AG04450 (cell line): ENCODE results near the gene USP3. TPM values are rescaled to one million over a fixed set of nuclear protein-coding genes. Genes with fewer than 3 reads are reported as not detected.

Experiments used
- CTCF ChIA-PET: fragments of 300-600, 350-600 bp; formaldehyde crosslinking; extraction: SDS; loops from one replicate; lab custom pipeline; 2022; ENCODE audit warnings: antibody characterized with exemption, inconsistent platforms; lab: Charles Lee
- POLR2A ChIA-PET: fragments of 350-600 bp; formaldehyde crosslinking; extraction: SDS; loops from one replicate; lab custom pipeline; 2021; ENCODE audit warnings: antibody characterized with exemption, inconsistent platforms; lab: Yijun Ruan, JAX
- DNase-seq: peaks from one replicate; pipeline ENCODE4 v3.0.0-alpha.2; 2011; ENCODE audit warnings: low read depth, low spot score
- H3K27ac ChIP-seq: one replicate; pipeline ENCODE4 v1.5.1; 2012; ENCODE audit warnings: low read depth, low read length, control low read depth
- H3K27me3 ChIP-seq: one replicate; pipeline ENCODE4 v1.6.0; 2012; ENCODE audit warnings: low read length; ENCODE audit not compliant: control insufficient read depth, insufficient read depth
- H3K4me3 ChIP-seq: 2 replicates; pipeline ENCODE4 v1.5.1; 2011; ENCODE audit warnings: mild to moderate bottlenecking, low read depth, low read length, control low read depth
- H3K9me3 ChIP-seq: 2 replicates; pipeline ENCODE4 v1.5.1; 2012; ENCODE audit warnings: low read length; ENCODE audit not compliant: control insufficient read depth, insufficient read depth
- CTCF ChIP-seq: IDR thresholded peaks from 2 replicates; pipeline ENCODE4 v1.5.1; 2011; ENCODE audit warnings: low read depth, low read length, control low read depth, inconsistent platforms
- polyA plus RNA-seq: library from polyadenylated mRNA; depleted of rRNA; stranded (reverse); fragments of >200 nt; gene quantifications from 2 replicates; pipeline ENCODE4 v1.2.3, GENCODE V29; 2011

Gene USP3
- polyA plus RNA-seq, 1 experiment = 30.7 TPM

- Histone ChIP-seq H3K27me3 (no peaks in the 10 kb centered on the region), H3K27ac (no peak overlapping the region), H3K4me3 (no peak overlapping the region), H3K9me3 (no peaks in the 10 kb centered on the region)
- POLR2A ChIA-PET = no interaction called here
- CTCF ChIA-PET = interaction anchor here (0.9 to 2.3 kb wide), 3 partner anchors 17 to 441 kb away, joined by 3 to 8 read pairs (median 3); no protein-coding TSS in a partner anchor
- no peak for DNase-seq
- TF ChIP-seq CTCF = no peak
Observed at GRCh38 chr15:63626955-63627354, 122.6 kb downstream of the USP3 start.

- TF ChIP-seq CTCF = no peak
- DNase-seq = no peak
- H3K27ac ChIP-seq = no peak overlapping the region
- POLR2A ChIA-PET = no interaction called here
- CTCF ChIA-PET = interaction anchor here (2.3 kb wide), 1 partner anchor 18 kb away, joined by 8 read pairs; no protein-coding TSS in a partner anchor
- H3K4me3 ChIP-seq = no peak overlapping the region
- no peaks in the 10 kb centered on the region for H3K9me3 ChIP-seq
- no peaks in the 10 kb centered on the region for H3K27me3 ChIP-seq
Observed at GRCh38 chr15:63628123-63628822, 123.9 kb downstream of the USP3 start.

- ChIA-PET POLR2A (interaction anchor here (0.7 kb wide), 1 partner anchor 31 kb away, joined by 3 read pairs; no protein-coding TSS in a partner anchor), CTCF (interaction anchor here (0.6 to 1.3 kb wide), 3 partner anchors 20 to 158 kb away, joined by 4 to 8 read pairs (median 7); no protein-coding TSS in a partner anchor)
- Histone ChIP-seq H3K27ac (no peak overlapping the region), H3K4me3 (no peak overlapping the region), H3K9me3 (no peaks in the 10 kb centered on the region), H3K27me3 (no peaks in the 10 kb centered on the region)
- DNase-seq = no peak
- TF ChIP-seq CTCF = no peak
Observed at GRCh38 chr15:63630036-63630751, 125.8 kb downstream of the USP3 start.

GRCh38 chr15:63633312-63633711, 128.9 kb downstream of the USP3 start:
- POLR2A ChIA-PET = no interaction called here
- no peak for DNase-seq
- Histone ChIP-seq H3K27me3 (no peaks in the 10 kb centered on the region), H3K9me3 (no peaks in the 10 kb centered on the region), H3K4me3 (no peak overlapping the region), H3K27ac (no peak overlapping the region)
- CTCF ChIA-PET = interaction anchor here (1.3 kb wide), 2 partner anchors 23 to 146 kb away, joined by 3 read pairs; no protein-coding TSS in a partner anchor
- no peak for TF ChIP-seq CTCF
